Measurements from ENCODE around the gene PIBF1. TPM values are rescaled to one million over a fixed set of nuclear protein-coding genes. Genes with fewer than 3 reads are reported as not detected.
A peak's percentile ranks its signal among the peaks of the same experiment; 100 is the strongest.
"Not testable (repeated sequence)": the region's sequence is repeated elsewhere in the genome, so short reads cannot be mapped to it uniquely, and the experiment has no call there.

PIBF1 gene
- total and polyA plus RNA-seq, 2 donors (not counting 1 experiment from before 2014, with no cell fraction given), result 9.6 to 25.1 TPM

DNA sequence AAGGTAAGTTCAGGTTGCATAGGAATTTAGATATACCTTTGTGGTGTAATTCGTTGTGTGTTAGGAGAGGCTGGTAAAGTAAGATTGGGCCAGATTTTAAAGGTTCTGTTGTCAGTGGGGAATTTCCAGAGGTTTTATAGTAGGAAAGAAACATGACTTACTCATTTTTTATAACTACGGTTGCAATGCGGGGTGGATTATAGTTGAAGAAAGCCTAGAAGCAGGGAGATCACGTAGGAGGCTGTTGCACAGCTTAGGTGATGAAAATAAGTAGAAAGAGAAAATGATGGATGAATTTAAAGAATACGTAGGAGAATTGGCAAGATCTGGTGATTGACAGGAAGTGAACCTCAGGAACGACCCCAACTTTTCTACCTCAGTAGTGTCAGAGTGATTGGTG, 61.1 kb downstream of the PIBF1 start:
- Histone ChIP-seq H3K36me3 (ENCODE audit: control insufficient read depth, insufficient read depth, low read length) (peaks cover 2% of the 10 kb centered on the region), H3K27me3 (ENCODE audit: control insufficient read depth, insufficient read depth, low read length) (no peaks in the 10 kb centered on the region), H2AFZ (ENCODE audit: low read length) (no peak overlapping the region), H3K4me3 (replicated peaks in 1 of 4; ENCODE audit: control extremely low read depth in 1 of 4, insufficient read depth in 1 of 4, low read depth in 3 of 4, low read length in 4 of 4) (no peak overlapping the region), H3K4me1 (ENCODE audit: control insufficient read depth, extremely low read depth, insufficient read depth, low read length) (no peaks in the 10 kb centered on the region), H3K27ac (ENCODE audit: insufficient read depth, low read length) (no peak overlapping the region), H4K20me1 (ENCODE audit: control insufficient read depth, extremely low read depth, insufficient read depth, low read length) (no peaks in the 10 kb centered on the region), H3K79me2 (ENCODE audit: control insufficient read depth, insufficient read depth, low read length) (no peaks in the 10 kb centered on the region), H3K4me2 (ENCODE audit: extremely low read depth, insufficient read depth, low read length) (no peak overlapping the region), H3K9ac (ENCODE audit: insufficient read depth, low read length) (no peak overlapping the region), H3K9me3 (ENCODE audit: control insufficient read depth, insufficient read depth, low read depth, low read length) (no peaks in the 10 kb centered on the region)
- no peak for TF ChIP-seq EZH2 (IDR thresholded peaks at IDR 0.05; ENCODE audit: low read length, missing control alignments)
- TF ChIP-seq, protein P1, sequence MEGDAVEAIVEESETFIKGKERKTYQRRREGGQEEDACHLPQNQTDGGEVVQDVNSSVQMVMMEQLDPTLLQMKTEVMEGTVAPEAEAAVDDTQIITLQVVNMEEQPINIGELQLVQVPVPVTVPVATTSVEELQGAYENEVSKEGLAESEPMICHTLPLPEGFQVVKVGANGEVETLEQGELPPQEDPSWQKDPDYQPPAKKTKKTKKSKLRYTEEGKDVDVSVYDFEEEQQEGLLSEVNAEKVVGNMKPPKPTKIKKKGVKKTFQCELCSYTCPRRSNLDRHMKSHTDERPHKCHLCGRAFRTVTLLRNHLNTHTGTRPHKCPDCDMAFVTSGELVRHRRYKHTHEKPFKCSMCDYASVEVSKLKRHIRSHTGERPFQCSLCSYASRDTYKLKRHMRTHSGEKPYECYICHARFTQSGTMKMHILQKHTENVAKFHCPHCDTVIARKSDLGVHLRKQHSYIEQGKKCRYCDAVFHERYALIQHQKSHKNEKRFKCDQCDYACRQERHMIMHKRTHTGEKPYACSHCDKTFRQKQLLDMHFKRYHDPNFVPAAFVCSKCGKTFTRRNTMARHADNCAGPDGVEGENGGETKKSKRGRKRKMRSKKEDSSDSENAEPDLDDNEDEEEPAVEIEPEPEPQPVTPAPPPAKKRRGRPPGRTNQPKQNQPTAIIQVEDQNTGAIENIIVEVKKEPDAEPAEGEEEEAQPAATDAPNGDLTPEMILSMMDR (conservative IDR thresholded peaks at IDR 0.05 in 1 of 2, IDR thresholded peaks at IDR 0.05 in 1 of 2; ENCODE audit: low read depth in 1 of 2, low read length in 2 of 2), result no peak
- no peak for DNase-seq (ENCODE audit: low read depth in 2 of 2)

DNA sequence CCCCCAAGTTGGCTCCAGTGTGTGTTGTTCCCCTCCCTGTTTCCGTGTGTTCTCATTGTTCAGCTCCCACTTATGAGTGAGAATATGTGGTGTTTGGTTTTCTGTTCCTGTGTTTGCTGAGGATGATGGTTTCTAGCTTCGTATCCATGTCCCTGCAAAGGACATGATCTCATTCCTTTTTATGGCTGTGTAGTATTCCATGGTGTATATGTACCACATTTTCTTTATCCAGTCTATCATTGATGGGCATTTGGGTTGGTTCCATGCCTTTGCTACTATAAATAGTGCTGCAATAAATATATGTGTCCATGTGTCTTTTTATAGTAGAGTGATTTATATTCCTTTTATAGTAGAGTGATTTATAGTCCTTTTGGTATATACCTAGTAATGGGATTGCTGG, 63.2 kb downstream of the PIBF1 start:
- not testable (repeated sequence) for H3K27me3 ChIP-seq (ENCODE audit: control insufficient read depth, insufficient read depth, low read length); H3K79me2 ChIP-seq (ENCODE audit: control insufficient read depth, insufficient read depth, low read length); DNase-seq (ENCODE audit: low read depth in 2 of 2); H4K20me1 ChIP-seq (ENCODE audit: control insufficient read depth, extremely low read depth, insufficient read depth, low read length); H2AFZ ChIP-seq (ENCODE audit: low read length); H3K36me3 ChIP-seq (ENCODE audit: control insufficient read depth, insufficient read depth, low read length); H3K9ac ChIP-seq (ENCODE audit: insufficient read depth, low read length); H3K4me1 ChIP-seq (ENCODE audit: control insufficient read depth, extremely low read depth, insufficient read depth, low read length); H3K27ac ChIP-seq (ENCODE audit: insufficient read depth, low read length); H3K4me3 ChIP-seq (replicated peaks in 1 of 4; ENCODE audit: control extremely low read depth in 1 of 4, insufficient read depth in 1 of 4, low read depth in 3 of 4, low read length in 4 of 4); H3K4me2 ChIP-seq (ENCODE audit: extremely low read depth, insufficient read depth, low read length); H3K9me3 ChIP-seq (ENCODE audit: control insufficient read depth, insufficient read depth, low read depth, low read length)

DNA sequence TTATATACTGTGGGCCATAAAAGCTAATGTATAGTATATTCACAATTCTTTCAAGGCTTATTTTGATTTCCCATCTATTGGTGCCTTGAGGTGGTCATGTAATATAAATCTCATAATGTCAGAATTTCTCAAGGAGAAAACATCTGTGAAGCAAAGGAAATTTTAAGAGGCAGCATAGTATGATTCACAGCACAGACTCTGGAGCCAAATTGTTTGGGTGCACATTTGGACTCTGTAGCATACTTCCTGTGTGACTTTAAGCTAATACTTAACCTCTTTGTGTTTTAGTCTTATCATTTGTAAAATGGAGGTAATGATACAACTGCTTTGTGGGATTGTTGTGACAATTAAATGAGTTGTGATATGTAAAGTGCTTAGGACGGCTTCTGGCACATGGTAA, 67.6 kb downstream of the PIBF1 start:
- no peaks in the 10 kb centered on the region for H3K27me3 ChIP-seq (ENCODE audit: control insufficient read depth, insufficient read depth, low read length)
- H3K27ac ChIP-seq (ENCODE audit: insufficient read depth, low read length), result no peak overlapping the region
- H3K4me2 ChIP-seq (ENCODE audit: extremely low read depth, insufficient read depth, low read length), result no peak overlapping the region
- H3K36me3 ChIP-seq (ENCODE audit: control insufficient read depth, insufficient read depth, low read length), result peaks cover 2% of the 10 kb centered on the region
- no peak overlapping the region for H3K4me3 ChIP-seq (replicated peaks in 1 of 4; ENCODE audit: control extremely low read depth in 1 of 4, insufficient read depth in 1 of 4, low read depth in 3 of 4, low read length in 4 of 4)
- H3K4me1 ChIP-seq (ENCODE audit: control insufficient read depth, extremely low read depth, insufficient read depth, low read length), result no peaks in the 10 kb centered on the region
- no peaks in the 10 kb centered on the region for H4K20me1 ChIP-seq (ENCODE audit: control insufficient read depth, extremely low read depth, insufficient read depth, low read length)
- no peaks in the 10 kb centered on the region for H3K79me2 ChIP-seq (ENCODE audit: control insufficient read depth, insufficient read depth, low read length)
- peak; percentile 12 to 63 for DNase-seq (ENCODE audit: low read depth in 2 of 2)
- H2AFZ ChIP-seq (ENCODE audit: low read length), result no peak overlapping the region
- no peak overlapping the region for H3K9ac ChIP-seq (ENCODE audit: insufficient read depth, low read length)
- H3K9me3 ChIP-seq (ENCODE audit: control insufficient read depth, insufficient read depth, low read depth, low read length), result no peaks in the 10 kb centered on the region
- no peak for TF ChIP-seq EZH2 (IDR thresholded peaks at IDR 0.05; ENCODE audit: low read length, missing control alignments)
- TF ChIP-seq, protein P1 (conservative IDR thresholded peaks at IDR 0.05 in 1 of 2, IDR thresholded peaks at IDR 0.05 in 1 of 2; ENCODE audit: low read depth in 1 of 2, low read length in 2 of 2), result no peak

Measured in fibroblast of lung (primary cell).